ENCODE measurements around the gene KDM4E. TPM values are rescaled to one million over a fixed set of nuclear protein-coding genes. Genes with fewer than 3 reads are reported as not detected.

The KDM4E gene
- total and polyA plus RNA-seq, 10 of the 15 experiments (the other 5 are each of a cell fraction or from before 2014, with no cell fraction given) = not detected

DNA sequence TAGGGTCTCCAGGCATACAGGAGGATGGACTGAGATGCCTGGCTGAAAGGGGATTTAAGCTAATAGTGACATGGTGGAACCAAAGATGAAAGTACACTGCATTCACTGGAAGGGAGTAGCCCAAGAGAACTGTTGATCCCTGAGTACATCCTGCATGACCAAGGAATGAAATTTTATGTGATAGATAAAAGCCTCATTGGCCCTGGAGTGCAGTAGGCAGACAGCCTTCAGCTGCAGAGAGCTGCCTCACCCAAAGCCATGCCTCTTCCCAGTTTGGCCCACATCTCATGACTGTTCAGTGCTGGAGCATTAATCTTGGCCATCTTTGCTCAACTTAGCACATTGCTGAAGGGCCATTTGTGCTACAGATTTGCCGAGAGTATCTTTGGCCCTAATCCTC is 8.0 kb downstream of the KDM4E start (continued):
- TF ChIP-seq, protein P1, sequence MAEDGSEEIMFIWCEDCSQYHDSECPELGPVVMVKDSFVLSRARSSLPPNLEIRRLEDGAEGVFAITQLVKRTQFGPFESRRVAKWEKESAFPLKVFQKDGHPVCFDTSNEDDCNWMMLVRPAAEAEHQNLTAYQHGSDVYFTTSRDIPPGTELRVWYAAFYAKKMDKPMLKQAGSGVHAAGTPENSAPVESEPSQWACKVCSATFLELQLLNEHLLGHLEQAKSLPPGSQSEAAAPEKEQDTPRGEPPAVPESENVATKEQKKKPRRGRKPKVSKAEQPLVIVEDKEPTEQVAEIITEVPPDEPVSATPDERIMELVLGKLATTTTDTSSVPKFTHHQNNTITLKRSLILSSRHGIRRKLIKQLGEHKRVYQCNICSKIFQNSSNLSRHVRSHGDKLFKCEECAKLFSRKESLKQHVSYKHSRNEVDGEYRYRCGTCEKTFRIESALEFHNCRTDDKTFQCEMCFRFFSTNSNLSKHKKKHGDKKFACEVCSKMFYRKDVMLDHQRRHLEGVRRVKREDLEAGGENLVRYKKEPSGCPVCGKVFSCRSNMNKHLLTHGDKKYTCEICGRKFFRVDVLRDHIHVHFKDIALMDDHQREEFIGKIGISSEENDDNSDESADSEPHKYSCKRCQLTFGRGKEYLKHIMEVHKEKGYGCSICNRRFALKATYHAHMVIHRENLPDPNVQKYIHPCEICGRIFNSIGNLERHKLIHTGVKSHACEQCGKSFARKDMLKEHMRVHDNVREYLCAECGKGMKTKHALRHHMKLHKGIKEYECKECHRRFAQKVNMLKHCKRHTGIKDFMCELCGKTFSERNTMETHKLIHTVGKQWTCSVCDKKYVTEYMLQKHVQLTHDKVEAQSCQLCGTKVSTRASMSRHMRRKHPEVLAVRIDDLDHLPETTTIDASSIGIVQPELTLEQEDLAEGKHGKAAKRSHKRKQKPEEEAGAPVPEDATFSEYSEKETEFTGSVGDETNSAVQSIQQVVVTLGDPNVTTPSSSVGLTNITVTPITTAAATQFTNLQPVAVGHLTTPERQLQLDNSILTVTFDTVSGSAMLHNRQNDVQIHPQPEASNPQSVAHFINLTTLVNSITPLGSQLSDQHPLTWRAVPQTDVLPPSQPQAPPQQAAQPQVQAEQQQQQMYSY (CRISPR knock-in tag; IDR thresholded peaks at IDR 0.05) = no peak
- TF ChIP-seq SMC3 (IDR thresholded peaks at IDR 0.05; ENCODE audit: borderline replicate concordance, low read length) (no peak), CHD1 (IDR thresholded peaks at IDR 0.05; ENCODE audit: low read depth, low read length) (no peak), FOXK2 (IDR thresholded peaks at IDR 0.05) (no peak), IKZF1 (conservative IDR thresholded peaks at IDR 0.05) (no peak), SPI1 (IDR thresholded peaks at IDR 0.05; ENCODE audit: borderline replicate concordance, insufficient read depth, low read depth, low read length) (no peak), FOS (IDR thresholded peaks at IDR 0.05; ENCODE audit: borderline replicate concordance, extremely low read depth, insufficient read length) (no peak)
- TF ChIP-seq, protein P2, sequence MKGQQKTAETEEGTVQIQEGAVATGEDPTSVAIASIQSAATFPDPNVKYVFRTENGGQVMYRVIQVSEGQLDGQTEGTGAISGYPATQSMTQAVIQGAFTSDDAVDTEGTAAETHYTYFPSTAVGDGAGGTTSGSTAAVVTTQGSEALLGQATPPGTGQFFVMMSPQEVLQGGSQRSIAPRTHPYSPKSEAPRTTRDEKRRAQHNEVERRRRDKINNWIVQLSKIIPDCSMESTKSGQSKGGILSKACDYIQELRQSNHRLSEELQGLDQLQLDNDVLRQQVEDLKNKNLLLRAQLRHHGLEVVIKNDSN (IDR thresholded peaks at IDR 0.05; ENCODE audit: borderline replicate concordance, extremely low read length, insufficient read depth, low read depth, low read length) = no peak
- TF ChIP-seq, protein P3, sequence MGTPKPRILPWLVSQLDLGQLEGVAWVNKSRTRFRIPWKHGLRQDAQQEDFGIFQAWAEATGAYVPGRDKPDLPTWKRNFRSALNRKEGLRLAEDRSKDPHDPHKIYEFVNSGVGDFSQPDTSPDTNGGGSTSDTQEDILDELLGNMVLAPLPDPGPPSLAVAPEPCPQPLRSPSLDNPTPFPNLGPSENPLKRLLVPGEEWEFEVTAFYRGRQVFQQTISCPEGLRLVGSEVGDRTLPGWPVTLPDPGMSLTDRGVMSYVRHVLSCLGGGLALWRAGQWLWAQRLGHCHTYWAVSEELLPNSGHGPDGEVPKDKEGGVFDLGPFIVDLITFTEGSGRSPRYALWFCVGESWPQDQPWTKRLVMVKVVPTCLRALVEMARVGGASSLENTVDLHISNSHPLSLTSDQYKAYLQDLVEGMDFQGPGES (IDR thresholded peaks at IDR 0.05) = no peak

Measured in GM12878 (cell line).